ENCODE results near the gene RASGRP4.

RASGRP4 gene

GRCh38 chr19:38444026-38444425 lies 18.0 kb upstream of the RASGRP4 start:
- no peak overlapping the region for H3K27ac ChIP-seq
- TF ChIP-seq CTCF (conservative IDR thresholded peaks at IDR 0.05): no peak

- no peak overlapping the region for H3K27ac ChIP-seq
- no peak for TF ChIP-seq CTCF (conservative IDR thresholded peaks at IDR 0.05)
These were observed 17.5 kb upstream of the RASGRP4 start for GRCh38 chr19:38443458-38443999.

- H3K27ac ChIP-seq: no peak overlapping the region
- no peak for TF ChIP-seq CTCF (conservative IDR thresholded peaks at IDR 0.05)
These were observed 16.7 kb upstream of the RASGRP4 start for GRCh38 chr19:38442736-38443135.

GRCh38 chr19:38441657-38442348 lies 15.8 kb upstream of the RASGRP4 start:
- H3K27ac ChIP-seq: no peak overlapping the region
- no peak for TF ChIP-seq CTCF (conservative IDR thresholded peaks at IDR 0.05)

- no peak for TF ChIP-seq CTCF (conservative IDR thresholded peaks at IDR 0.05)
- H3K27ac ChIP-seq: no peak overlapping the region
These were observed 14.6 kb upstream of the RASGRP4 start for GRCh38 chr19:38440592-38440991.

GRCh38 chr19:38437917-38438316 lies 11.9 kb upstream of the RASGRP4 start:
- no peak overlapping the region for H3K27ac ChIP-seq
- no peak for TF ChIP-seq CTCF (conservative IDR thresholded peaks at IDR 0.05)

- no peak for TF ChIP-seq CTCF (conservative IDR thresholded peaks at IDR 0.05)
- H3K27ac ChIP-seq: no peak overlapping the region
These were observed 11.3 kb upstream of the RASGRP4 start for GRCh38 chr19:38437295-38437694.

Data from VCaP (cell line).